Spleen (tissue), 7 donors: Measurements from ENCODE around the gene ITGB4.

Experiments
- POLR2A ChIP-seq, 3 donors: fragments of 450-650 bp; IDR thresholded peaks; one replicate each; pipeline ENCODE4 v1.5.1; 2017; ENCODE audit warnings: antibody characterized with exemption in 3 of 3, mild to moderate bottlenecking in 1 of 3
- POLR2AphosphoS5 ChIP-seq, 3 donors: sonication (generic); formaldehyde crosslinking; IDR thresholded peaks; one replicate each; pipeline ENCODE4 v1.5.1; 2017; ENCODE audit warnings: antibody characterized with exemption in 3 of 3
- TF ChIP-seq, protein P1 (sequence below), 11 experiments: fragments of 200-600 bp in 7 of 11; fragments of 450-650 bp in 4 of 11; sonication (generic) in 4 of 11; IDR thresholded peaks in 8 of 11; conservative IDR thresholded peaks in 3 of 11; 1 replicate in 7 of 11; 2 replicates in 4 of 11; pipeline versions ENCODE4 v1.4.0 to v1.8.0; 2016 to 2021; ENCODE audit warnings: antibody characterized with exemption in 11 of 11, inconsistent platforms in 4 of 11, mild to moderate bottlenecking in 1 of 11
- donor health status: DM: no; HTN: no; CAD: no; lungs with moderate emphysema.
- donor health status: DM: no; HTN: no; CAD: no.
- donor health status: DM: no; HTN: no; CAD: no.

GRCh38 chr17:75749545-75750389, 28.5 kb downstream of the ITGB4 start:
- TF ChIP-seq POLR2A (IDR thresholded peaks at IDR 0.05), result no peak
- TF ChIP-seq, protein P1, sequence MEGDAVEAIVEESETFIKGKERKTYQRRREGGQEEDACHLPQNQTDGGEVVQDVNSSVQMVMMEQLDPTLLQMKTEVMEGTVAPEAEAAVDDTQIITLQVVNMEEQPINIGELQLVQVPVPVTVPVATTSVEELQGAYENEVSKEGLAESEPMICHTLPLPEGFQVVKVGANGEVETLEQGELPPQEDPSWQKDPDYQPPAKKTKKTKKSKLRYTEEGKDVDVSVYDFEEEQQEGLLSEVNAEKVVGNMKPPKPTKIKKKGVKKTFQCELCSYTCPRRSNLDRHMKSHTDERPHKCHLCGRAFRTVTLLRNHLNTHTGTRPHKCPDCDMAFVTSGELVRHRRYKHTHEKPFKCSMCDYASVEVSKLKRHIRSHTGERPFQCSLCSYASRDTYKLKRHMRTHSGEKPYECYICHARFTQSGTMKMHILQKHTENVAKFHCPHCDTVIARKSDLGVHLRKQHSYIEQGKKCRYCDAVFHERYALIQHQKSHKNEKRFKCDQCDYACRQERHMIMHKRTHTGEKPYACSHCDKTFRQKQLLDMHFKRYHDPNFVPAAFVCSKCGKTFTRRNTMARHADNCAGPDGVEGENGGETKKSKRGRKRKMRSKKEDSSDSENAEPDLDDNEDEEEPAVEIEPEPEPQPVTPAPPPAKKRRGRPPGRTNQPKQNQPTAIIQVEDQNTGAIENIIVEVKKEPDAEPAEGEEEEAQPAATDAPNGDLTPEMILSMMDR (IDR thresholded peaks at IDR 0.05 in 8 of 11, conservative IDR thresholded peaks at IDR 0.05 in 3 of 11), result peak; percentile 86 to 98 (median 94)
- TF ChIP-seq POLR2AphosphoS5 (IDR thresholded peaks at IDR 0.05), result peak; percentile 31 to 63 (median 62)
